NCI-H2227 treated with DMSO at 0.1 percent for 48 hours (cell line): ENCODE data around the gene CELF2.
"Not testable (repeated sequence)": the region's sequence is repeated elsewhere in the genome, so short reads cannot be mapped to it uniquely, and the experiment has no call there.

Source experiments
- DNase-seq: peaks from one replicate; lab custom pipeline; 2025; lab: John Stamatoyannopoulos, UW

CELF2 gene

DNA sequence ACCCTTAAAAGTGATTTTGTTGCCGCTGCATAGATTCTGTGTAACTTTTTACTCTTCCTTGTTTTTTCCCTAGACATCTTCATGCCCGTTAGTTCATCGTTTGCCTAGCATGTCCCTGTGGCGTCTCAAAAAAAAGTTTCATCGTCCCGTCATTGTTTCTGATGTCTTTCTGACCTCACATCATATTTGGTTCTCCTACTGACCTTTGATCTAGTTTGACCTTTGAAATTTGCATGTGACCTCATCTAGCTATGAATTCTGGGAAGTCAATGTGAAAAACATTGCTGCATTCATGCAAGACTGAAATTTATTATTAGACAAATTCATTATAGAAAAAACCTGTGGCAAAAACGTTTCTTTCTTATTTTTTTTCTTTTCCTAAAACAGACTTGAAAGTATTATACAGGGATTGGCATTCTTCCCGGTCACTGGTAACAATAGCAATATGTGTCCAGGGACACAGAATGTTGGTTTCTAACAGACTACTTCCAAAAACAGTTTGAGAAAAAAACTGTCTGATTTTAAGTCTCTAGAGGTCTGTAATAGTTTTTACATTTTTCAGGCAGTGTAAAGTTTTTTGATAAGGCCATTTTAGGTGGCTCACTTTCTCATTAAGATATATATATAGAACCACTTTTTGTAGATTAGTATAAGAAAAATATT lies 312.8 kb downstream of the CELF2 start:
- DNase-seq = no peak

GRCh38 chr10:11331046-11331577 lies 313.4 kb downstream of the CELF2 start:
- DNase-seq = no peak

DNA sequence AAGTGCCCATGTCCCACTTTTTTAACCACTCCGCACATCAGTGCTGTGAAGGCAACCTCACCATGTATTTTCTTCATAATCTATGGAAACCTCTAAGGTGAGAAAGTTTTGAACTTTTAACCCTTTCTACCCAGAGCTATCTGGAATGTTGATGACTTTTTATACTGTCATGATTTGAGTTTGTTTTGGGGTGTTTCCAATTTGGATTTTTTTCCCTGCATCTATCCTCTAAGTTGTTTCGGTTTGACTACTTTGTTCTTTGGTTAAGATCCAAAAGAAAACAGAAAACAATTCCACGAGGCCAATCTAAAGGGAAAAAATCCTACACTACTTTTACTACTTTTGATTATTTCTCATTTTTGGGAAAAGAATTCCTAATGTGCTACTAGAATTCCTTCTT lies 314.1 kb downstream of the CELF2 start:
- no peak for DNase-seq

GRCh38 chr10:11332846-11333245 lies 315.2 kb downstream of the CELF2 start:
- DNase-seq = no peak

GRCh38 chr10:11334436-11334835 lies 316.8 kb downstream of the CELF2 start:
- no peak for DNase-seq

GRCh38 chr10:11335167-11335652 lies 317.5 kb downstream of the CELF2 start:
- no peak for DNase-seq

DNA sequence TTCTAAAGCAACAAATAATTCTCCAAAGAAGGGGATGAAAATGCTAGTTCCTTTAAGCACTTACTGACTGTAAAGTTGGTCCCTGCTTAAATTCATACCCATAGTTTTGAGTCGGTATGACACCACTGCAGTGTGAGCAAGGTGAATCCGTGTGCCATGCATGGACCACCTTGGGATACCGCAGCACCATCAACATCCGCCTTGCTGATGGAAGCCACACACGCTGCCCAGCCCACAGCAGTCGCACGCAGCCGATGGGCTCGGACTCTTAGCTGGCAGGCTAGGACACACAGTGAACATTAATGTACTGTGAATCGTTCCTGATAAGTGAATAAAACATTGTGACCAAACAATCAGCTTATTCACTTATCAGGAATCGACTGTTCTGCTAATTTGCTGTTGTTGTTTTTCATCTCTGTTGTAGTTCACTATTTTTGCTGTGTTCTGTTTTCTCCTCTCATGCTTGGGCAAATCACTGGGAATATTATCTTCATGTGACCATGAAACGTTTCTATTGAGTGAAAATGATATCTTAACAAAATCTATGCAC lies 318.3 kb downstream of the CELF2 start:
- no peak for DNase-seq

DNA sequence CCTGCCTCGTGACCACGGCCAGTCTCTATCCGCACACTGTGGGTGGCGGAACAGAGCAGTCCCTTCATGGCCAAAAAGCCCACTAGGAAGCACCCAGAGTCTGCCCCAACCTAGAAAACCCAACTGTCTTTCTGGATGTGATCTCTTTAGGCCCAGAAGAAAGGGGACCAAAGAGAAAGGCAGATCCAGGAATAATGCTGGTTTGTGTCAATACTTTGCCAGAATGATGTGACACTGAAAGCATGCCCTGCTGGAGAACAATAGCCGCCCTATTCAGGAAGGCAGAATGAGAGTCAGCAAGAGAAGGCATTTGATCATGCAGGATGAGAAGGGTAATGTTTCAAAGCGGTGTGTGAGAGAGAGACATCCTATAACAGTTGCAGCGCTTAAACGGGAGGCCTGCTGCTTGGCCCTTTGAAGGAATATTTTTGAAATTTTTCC lies 319.1 kb downstream of the CELF2 start:
- no peak for DNase-seq

GRCh38 chr10:11337516-11337915 lies 319.8 kb downstream of the CELF2 start:
- DNase-seq = no peak

DNA sequence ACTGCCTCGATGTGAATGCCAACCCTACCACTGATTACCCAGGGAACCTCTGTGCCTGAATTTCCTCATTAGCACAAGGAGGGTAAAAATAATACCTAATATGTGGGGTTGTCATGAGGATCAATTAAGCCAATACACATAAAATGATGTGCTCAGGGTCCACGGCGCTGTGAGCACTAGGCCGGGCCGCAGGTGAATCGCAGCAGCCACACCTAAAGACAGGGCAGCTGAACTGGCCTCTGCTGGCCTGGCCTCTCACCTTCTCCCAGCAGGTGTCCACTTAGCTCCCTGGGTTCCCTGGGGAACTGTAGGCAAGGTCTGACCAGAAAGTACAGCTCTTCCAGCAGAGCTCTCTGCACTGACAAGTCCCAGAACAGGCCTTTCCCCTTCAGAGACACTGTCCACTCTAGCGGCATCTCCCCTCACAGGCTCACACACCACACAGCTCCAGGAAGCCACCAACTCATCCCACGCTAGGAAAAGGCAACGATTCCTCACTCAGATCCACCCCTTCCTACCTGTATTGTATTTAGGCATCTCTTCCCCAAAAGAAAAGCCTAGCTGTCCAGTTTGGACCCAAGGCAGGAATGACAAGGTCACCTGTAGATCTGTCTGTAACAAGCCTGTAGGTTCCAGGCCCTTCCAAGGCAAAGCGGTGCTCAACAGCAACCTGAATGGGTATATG lies 320.6 kb downstream of the CELF2 start:
- no peak for DNase-seq

DNA sequence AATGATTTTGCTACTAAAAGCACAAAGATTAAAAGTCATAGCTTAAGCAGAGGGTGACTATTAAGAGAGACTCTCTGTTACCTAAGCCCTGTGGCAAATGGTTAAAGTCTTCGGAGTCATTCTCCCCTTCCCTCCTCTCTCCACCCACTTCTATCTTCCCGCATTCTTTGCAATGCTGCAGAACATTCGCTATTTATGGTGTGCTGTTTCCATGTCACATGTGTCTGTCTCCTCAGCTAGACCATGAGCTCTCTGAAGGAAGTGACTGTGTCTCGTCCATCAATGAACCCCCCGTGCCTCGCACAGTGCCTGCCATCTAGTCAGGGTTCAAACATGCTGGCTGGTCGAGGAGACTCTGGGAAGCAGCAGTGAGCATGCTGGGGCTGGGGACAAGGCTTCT lies 321.3 kb downstream of the CELF2 start:
- DNase-seq = no peak

- DNase-seq = no peak
Observed at GRCh38 chr10:11339660-11340059, 322.0 kb downstream of the CELF2 start.

DNA sequence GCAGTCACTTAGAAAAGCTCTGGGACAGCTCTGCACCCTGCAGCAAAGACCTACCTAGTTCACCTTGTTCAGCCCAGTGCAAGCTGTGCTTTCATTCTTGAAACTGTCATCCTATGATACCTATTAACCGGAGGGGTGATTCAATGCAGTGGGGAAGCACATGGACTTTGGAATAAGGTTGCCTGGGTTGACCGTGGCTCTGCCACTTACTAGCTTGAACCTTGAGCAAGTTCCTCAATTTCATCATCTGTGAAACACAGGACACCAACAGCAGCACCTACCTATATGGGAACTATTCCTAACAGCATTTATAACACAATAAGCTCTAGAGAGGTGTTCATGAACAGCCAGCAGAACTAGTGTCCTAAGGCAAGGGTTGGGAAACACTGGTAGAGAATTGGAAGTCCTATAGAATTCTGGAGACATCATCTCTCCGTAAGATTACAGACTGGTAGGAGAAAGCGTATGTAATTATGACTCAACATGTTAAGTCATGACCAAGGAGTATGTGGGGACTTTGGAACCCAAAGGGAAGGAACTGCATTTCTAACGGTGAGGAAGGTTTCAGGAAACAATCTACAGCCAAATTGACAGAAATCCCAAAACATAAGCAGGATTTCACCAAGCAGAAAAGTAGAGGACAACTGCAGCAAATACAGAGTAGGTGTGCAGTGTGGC lies 323.8 kb downstream of the CELF2 start:
- DNase-seq = no peak

DNA sequence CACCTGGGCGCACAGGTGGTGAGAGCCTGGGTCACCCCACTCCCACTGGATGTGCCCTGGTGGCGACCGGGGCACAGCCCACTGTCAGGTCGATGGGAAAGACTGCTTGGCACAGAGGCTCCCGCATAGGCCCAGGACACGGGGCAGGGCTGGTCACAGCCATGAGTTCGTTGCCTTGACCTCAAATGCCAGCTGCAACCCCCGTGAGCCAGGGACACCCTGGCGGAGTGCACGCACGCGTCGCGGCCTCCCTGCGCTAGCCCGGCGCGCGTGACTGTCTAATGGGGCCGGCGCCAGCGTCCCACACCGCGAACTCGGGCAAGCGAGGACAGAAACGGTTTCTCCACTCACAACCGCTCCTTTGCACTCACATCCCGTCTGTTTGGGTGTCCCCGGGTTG lies 326.4 kb downstream of the CELF2 start:
- DNase-seq = no peak

DNA sequence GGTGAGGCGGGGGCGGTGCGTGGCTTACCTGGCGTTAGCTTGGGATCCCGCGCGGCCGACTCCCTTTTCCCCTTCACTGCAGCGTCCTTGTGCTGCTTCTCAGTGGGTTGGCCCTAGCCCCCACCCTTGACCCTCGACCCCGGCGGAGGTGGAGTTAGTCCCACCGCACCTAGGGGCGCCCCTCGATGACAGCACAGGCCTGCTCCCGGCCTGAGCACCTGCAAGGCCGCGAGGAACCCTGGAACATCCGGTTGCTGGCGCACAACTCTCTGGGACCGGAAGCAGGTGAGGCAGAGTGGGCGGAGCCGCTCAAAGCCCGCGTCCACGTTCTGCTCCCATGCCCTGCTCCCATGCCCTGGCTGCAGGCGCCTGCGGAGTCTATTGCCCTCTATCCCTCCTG lies 326.9 kb downstream of the CELF2 start:
- no peak for DNase-seq

- no peak for DNase-seq
Observed at GRCh38 chr10:11345224-11346054, 327.8 kb downstream of the CELF2 start.

GRCh38 chr10:11347580-11347979 lies 329.9 kb downstream of the CELF2 start:
- not testable (repeated sequence) for DNase-seq

- DNase-seq = no peak
Observed at GRCh38 chr10:11351801-11352200, 334.1 kb downstream of the CELF2 start.

GRCh38 chr10:11353006-11353896 lies 335.6 kb downstream of the CELF2 start:
- DNase-seq = no peak

DNA sequence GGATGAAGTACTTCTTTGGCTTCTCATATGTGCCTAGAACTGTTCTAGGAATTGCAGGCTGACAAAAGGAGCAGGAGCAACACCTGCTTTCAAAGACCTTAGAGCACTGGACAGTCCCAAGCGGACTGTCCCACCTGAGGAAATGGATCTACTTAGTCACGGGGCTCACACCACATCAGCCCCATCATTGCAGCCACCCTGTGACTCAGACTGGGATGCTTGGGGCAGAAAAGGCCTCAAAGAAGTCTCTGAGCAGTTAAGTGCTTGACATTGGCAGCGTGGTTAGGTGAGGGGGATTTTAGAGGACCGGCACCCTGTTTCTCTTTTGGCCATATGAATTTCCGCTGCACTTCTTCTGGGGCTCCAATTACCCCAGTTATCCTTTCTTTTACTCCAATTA lies 337.2 kb downstream of the CELF2 start:
- DNase-seq = no peak

DNA sequence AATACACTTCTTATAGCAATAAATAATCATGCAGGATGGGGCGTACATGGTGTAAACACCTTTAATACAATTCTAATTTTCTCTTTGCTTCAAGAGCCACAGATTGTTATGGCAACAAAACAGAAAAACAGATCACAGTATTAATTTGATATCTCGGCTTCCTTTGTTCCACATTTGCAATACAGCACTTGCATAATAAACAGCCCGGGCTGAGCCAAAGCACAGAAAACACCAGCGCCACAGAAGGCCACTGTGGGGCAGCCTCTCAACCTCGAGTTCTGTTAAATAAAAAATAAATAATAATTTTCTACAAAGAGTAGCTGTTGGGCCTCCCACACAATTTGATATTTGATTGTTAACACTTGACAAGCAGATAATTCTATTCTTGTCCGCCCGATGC lies 337.9 kb downstream of the CELF2 start:
- no peak for DNase-seq
